GM19395 (cell line): ENCODE measurements around the gene FCGR1A.
A peak's percentile ranks its signal among the peaks of the same experiment; 100 is the strongest.
"Not testable (repeated sequence)": the region's sequence is repeated elsewhere in the genome, so short reads cannot be mapped to it uniquely, and the experiment has no call there.

Source experiments
- ATAC-seq: cut with Tn5 transposase; IDR thresholded peaks from one replicate; pipeline ENCODE4 v1.9.1; 2021; ENCODE audit warnings: mild to moderate bottlenecking, moderate library complexity; ENCODE audit not compliant: unreplicated experiment

FCGR1A gene

DNA sequence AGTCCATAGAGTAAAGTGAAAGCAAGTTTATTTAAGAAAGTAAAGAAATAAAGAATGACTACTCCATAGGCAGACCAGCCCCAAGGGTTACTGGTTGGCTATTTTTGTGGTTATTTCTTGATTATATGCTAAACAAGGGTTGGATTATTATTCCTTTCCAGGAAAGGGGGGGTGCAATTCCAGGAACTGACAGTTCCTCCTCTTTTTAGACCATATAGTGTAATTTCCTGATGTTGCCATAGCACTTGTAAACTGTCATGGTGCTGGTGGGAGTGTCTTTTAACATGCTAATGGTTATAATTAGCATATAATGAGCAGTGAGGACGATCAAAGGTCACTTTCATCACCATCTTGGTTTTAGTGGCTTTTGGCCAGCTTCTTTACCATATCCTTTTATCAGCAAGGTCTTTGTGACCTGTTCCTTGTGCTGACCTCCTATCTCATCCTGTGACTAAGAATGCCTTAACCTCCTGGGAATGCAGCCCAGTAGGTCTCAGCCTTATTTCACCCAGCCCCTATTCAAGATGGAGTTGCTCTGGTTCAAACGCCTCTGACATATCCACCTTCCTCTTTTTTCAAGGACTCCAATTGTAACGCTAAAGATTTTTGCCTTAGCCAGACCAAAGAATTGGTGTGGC, 6.9 kb upstream of the FCGR1A start:
- ATAC-seq: not testable (repeated sequence)

DNA sequence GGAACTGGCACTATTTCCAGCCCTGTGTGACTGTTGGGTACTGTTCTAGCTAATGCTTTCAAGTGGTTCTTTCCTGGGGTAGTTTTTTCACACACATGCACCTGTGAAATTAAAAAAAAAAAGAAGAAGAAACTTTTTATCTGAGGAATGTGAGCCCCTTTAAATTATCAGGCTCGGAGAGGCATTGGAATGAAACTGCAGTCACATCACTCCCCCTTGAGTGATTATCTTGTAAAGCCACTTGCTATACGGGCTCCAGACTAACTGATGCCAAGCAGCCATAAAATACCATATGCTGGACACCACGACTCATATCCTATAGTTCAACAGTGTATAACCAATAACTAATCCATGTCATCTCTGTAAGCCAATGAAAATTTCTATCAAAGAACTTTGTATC, 5.4 kb upstream of the FCGR1A start:
- not testable (repeated sequence) for ATAC-seq

DNA sequence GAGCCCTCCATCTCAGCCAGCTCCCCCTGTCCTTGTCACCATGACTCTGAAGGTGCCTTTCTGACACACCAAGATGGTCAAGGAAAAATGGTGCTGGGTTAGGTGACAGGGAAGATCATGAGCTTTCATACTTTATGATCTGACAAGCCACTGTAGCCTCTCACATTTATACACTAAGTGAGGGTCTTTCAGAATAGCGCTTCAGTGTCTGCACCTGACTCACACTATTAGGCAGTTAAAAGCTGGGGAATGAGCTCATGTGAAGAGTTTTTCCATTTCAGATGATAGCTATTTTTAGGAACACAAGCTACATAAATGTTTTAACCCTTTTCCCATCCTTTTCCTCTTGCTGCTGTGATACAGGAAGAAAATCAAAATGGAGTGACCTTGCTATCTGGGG, 4.2 kb upstream of the FCGR1A start:
- not testable (repeated sequence) for ATAC-seq

GRCh38 chr1:149781413-149781984, 995 bp upstream of the FCGR1A start:
- not testable (repeated sequence) for ATAC-seq

DNA sequence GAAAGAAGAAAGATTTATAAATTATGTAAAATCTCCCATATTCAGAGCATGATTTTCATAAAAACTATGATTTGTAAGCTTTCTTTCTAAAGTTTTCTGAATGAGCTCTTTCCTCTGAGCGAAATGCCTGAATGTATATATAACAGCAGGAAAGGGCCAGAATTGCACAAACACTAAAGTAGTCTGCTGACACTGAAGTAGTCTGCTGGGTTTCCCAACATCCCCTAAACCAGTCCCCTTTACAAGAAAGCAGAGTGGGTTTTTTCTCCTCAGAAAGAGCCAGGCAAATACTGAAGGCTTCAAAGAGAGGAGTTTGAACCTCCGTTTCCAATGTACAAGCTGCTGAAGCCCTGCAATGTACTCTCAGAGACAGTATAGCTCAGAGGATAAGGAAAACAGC, 795 bp downstream of the FCGR1A start:
- ATAC-seq: not testable (repeated sequence)

- not testable (repeated sequence) for ATAC-seq
Measured at GRCh38 chr1:149783868-149784267, 1.4 kb downstream of the FCGR1A start.

GRCh38 chr1:149787688-149788451, 5.4 kb downstream of the FCGR1A start:
- not testable (repeated sequence) for ATAC-seq

GRCh38 chr1:149792502-149792901, 10.0 kb downstream of the FCGR1A start:
- peak; percentile 85 for ATAC-seq

DNA sequence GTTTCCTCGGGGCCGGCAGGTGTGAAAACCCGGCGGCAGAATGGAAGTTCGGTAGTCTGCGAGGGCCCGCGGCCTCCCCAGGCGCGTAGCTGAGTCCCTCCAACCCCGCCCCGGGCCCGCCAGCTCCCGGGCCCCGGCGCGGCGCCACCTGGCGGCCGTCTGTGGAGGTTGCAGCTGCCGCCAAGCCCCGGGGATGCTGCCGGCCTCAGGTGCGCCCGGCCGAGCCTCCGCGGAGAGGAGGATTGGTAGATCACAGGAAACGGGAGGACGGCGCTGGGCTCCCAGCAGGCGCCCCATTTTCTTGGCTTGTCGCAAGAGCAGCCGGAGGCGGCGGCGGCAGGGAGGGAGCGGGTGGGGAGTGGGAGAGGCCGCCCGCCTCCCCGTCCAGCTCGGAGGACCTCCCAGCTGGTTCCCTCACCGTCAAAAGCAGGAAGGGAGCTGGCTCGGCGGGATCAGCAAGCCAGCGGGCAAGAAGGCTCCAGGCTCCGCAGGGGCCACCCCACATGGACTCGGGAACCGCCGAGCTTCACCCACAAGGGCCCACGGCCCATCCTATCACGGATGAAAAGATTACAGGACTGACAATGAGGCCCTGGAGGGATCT, 10.5 kb downstream of the FCGR1A start:
- peak; percentile 81 for ATAC-seq

DNA sequence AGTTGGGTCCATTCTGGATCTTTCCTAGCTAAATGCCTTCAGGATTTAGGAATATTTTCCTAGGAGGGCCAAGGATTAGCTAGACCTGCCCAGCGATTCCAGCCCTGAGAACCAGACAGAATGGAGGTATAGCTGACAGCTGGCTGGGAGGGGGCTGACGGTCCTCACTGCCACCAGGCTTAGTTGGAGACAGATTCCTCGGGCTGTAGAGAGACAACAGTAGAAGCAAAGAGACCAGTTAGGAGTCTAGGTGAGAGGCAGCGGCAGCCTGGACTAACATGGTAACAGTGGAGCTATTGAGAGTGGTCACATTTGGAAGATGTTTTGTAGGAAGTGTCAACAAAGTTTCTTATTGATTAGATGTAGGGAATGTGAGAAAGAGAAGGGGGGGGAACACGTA, 11.4 kb downstream of the FCGR1A start:
- ATAC-seq: not testable (repeated sequence)

DNA sequence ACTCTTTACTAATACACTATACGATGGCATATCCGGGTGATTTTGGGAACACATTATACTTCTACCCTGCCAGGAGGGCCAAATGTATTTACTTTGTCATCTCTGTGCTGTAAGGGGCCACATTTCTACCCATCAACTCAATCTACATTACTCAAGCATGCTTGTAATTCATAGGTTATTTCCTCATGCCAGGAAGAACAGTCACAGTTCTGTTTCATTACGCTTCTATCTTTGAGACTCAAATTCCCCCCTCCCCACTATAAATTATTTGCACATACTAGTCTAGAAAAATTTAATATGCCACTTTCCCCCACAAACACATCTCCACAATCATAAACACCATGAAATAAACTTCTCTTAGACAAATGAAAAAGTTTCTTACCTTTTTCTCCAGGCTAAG, 19.1 kb downstream of the FCGR1A start:
- ATAC-seq: not testable (repeated sequence)

DNA sequence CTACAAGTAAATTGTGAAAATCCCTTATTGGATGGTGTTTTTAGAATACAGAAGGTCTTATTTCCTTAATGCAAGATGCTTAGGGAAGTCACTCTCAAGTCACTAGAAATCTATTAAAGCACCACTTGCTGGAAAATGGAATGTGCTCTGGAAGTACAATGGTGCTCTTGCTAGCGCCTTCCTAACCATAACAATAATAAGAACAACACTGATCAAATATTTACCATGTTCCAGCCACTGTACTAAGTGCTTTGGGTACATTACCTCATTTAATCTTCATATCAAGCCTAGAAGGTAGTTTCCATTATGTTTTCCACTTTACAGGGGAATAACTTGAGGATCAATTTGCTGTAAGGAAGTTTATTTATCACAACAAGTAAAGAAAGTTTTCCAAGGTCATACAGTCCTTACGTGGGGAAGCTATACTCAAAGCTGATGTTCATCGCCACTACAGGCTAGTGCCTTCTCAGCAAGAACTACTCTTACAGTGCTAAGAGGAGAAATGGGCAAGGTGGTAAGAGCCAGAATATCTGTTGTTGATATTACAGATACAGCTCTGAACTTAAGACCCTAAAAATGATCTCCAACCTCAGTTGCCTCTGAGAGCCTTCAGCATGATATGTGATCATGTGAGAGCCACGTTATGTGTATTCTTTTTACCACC, 22.1 kb downstream of the FCGR1A start:
- not testable (repeated sequence) for ATAC-seq

GRCh38 chr1:149810697-149811405, 28.4 kb downstream of the FCGR1A start:
- not testable (repeated sequence) for ATAC-seq

DNA sequence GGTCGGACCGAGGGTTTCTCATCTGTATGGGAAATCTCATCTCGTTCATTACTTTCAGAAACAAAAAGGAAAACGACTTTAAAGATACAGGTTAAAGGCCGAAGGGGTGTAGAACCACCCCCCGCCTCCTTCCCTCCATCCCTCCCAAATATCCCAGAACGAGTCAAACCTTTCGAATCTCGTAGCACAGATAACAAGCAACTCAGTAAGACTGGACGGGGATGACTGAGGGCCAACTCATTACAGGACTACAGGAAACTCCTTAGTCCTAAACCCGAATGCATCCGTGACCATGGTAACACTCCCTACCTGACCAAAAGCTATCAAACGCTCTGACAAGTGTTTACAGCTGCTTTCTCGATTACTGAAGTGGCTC, 29.0 kb downstream of the FCGR1A start:
- ATAC-seq: peak; percentile 33

GRCh38 chr1:149811890-149812829, 29.7 kb downstream of the FCGR1A start:
- peak; percentile 83 for ATAC-seq

DNA sequence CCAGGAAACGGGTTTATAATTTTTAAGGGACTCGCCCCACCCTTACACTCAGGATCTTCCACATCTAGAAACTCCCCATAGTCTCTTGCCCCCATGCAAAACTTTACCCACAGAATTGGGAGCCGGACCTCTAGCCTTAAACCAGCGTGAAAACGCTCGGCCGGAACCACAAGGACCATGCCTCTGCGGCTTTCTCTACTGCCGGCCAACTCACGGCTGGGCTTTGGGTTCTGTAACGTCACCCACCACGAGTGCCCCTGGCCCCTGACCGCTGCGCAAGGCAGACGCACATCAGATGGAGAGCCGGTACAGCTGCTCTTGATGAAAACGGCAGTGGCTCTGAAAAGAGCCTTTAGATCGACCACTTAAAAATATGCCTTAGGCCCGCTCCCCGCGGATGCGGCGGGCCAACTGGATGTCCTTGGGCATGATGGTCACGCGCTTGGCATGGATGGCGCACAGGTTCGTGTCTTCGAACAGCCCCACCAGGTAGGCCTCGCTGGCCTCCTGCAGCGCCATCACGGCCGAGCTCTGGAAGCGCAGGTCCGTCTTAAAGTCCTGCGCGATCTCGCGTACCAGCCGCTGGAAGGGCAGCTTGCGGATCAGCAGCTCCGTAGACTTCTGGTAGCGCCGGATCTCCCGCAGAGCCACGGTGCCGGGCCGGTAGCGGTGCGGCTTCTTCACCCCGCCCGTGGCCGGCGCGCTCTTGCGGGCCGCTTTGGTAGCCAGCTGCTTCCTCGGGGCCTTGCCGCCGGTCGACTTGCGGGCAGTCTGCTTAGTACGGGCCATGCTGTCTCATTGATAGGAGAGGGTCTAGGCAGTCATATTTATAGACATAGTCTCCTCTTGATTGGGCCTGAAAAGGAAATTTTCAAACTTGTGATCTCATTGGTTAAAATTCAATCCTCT, 30.7 kb downstream of the FCGR1A start:
- peak; percentile 37 for ATAC-seq

- not testable (repeated sequence) for ATAC-seq
Measured at GRCh38 chr1:149820387-149820786, 37.9 kb downstream of the FCGR1A start.

DNA sequence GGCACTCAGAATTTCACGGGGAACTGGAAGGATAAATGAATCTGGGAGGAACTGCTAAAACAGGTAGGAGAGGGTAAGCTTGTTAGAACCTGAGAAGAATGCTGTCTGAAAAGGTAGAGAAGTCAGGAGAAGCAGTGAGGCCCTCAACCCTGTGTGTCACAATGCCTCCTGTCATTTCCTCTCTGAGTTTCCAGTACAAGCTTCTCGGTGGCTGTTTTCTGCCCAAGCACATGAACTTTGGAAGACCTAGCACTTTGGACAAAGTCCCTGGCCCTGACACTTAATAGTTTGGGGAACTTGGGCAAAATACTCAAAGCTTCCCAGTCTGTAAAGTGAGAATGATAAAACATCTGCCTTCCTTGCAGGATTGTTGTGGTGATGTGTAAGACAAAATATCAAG, 44.1 kb downstream of the FCGR1A start:
- ATAC-seq: not testable (repeated sequence)
